ENCODE data around the gene NPHS1. TPM values are rescaled to one million over a fixed set of nuclear protein-coding genes. Genes with fewer than 3 reads are reported as not detected.

The NPHS1 gene
- polyA plus RNA-seq, 3 donors: not detected

DNA sequence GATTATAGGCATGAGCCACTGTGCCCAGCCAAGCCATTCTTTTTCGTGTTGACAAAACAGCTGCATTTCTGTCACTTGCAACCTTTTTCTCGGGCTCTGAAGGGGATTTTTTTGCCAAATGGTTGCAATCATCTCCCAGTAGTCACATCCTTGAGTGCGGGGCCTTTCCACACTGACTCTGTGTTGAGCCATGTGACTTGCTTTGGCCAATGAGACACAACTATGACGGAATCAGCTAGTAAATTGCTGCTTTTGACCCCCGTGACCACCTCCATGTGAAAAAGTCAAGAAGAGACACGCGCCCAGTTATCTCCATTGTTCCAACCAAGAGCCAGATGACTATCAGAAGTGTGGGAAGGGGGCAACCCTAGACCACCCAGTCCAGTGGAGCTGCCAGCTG, 18.3 kb downstream of the NPHS1 start:
- H3K27me3 ChIP-seq (ENCODE audit: control insufficient read depth in 2 of 2, insufficient read depth in 2 of 2, low read length in 2 of 2): no peaks in the 10 kb centered on the region
- no peaks in the 10 kb centered on the region for H3K36me3 Mint-ChIP-seq
- H3K36me3 ChIP-seq (replicated peaks in 1 of 2; ENCODE audit: control insufficient read depth in 1 of 2, insufficient read depth in 2 of 2, low read length in 2 of 2): no peaks in the 10 kb centered on the region
- H3K4me2 ChIP-seq (replicated peaks; ENCODE audit: extremely low read depth, low read length, poor library complexity, severe bottlenecking): no peak overlapping the region
- TF ChIP-seq, protein P1, sequence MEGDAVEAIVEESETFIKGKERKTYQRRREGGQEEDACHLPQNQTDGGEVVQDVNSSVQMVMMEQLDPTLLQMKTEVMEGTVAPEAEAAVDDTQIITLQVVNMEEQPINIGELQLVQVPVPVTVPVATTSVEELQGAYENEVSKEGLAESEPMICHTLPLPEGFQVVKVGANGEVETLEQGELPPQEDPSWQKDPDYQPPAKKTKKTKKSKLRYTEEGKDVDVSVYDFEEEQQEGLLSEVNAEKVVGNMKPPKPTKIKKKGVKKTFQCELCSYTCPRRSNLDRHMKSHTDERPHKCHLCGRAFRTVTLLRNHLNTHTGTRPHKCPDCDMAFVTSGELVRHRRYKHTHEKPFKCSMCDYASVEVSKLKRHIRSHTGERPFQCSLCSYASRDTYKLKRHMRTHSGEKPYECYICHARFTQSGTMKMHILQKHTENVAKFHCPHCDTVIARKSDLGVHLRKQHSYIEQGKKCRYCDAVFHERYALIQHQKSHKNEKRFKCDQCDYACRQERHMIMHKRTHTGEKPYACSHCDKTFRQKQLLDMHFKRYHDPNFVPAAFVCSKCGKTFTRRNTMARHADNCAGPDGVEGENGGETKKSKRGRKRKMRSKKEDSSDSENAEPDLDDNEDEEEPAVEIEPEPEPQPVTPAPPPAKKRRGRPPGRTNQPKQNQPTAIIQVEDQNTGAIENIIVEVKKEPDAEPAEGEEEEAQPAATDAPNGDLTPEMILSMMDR (IDR thresholded peaks at IDR 0.05): no peak
- H3K4me3 Mint-ChIP-seq: no peak overlapping the region
- DNase-seq: no peak
- H4K20me1 ChIP-seq (ENCODE audit: insufficient read depth, low read length): no peaks in the 10 kb centered on the region
- H3K4me1 ChIP-seq (ENCODE audit: control insufficient read depth in 1 of 2, insufficient read depth in 2 of 2, low read length in 2 of 2): no peaks in the 10 kb centered on the region
- peaks cover 2 to 6% of the 10 kb centered on the region in 2 donors for H3K9me3 ChIP-seq (replicated peaks in 1 of 2; ENCODE audit: control insufficient read depth in 1 of 2, insufficient read depth in 1 of 2, low read length in 2 of 2)
- no peaks in the 10 kb centered on the region for H3K4me1 Mint-ChIP-seq
- H3K4me3 ChIP-seq (replicated peaks in 1 of 3; ENCODE audit: low read depth in 2 of 3, low read length in 3 of 3): no peak overlapping the region
- no peak overlapping the region for H3K27ac ChIP-seq (ENCODE audit: low read depth in 1 of 2, low read length in 2 of 2)
- no peaks in the 10 kb centered on the region for H3K79me2 ChIP-seq (ENCODE audit: insufficient read depth, low read length)
- H2AFZ ChIP-seq (ENCODE audit: insufficient read depth, low read depth, low read length, poor library complexity, severe bottlenecking): no peak overlapping the region
- H3K27me3 Mint-ChIP-seq (ENCODE audit: low read depth in 3 of 3): peaks cover 0 to 27% (median 18%) of the 10 kb centered on the region in 3 donors
- no peak overlapping the region for H3K9ac ChIP-seq (ENCODE audit: insufficient read depth, low read length, poor library complexity, severe bottlenecking)
- intact Hi-C loops (cut with micrococcal nuclease): no loop called here
- 60% methylated on average over 3 of the region's 7 CpGs for WGBS (ENCODE audit: insufficient coverage)
- no peak overlapping the region for H3K27ac Mint-ChIP-seq
- peaks cover 0 to 7% (median 2%) of the 10 kb centered on the region in 7 donors for H3K9me3 Mint-ChIP-seq

DNA sequence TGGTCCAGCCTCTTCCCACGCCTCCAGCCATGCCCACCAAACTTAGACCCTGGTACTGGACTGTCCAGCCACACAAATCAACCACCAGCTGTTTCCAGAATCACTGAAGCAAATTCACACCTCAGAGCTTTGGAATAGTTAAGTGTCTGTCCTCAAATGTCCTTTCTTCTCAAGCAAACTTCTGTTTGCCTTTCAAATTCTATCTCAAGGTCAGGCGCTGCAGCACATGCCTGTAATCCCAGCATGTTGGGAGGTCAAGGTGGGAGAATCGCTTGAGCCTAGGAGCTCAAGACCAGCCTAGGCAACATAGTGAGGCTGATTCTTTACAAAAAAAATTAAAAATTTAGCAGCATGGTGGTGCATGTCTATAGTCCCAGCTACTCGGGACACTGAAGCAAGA, 20.2 kb downstream of the NPHS1 start:
- Histone ChIP-seq H3K4me1 (ENCODE audit: control insufficient read depth in 1 of 2, insufficient read depth in 2 of 2, low read length in 2 of 2) (no peaks in the 10 kb centered on the region), H3K36me3 (replicated peaks in 1 of 2; ENCODE audit: control insufficient read depth in 1 of 2, insufficient read depth in 2 of 2, low read length in 2 of 2) (no peaks in the 10 kb centered on the region), H3K4me3 (replicated peaks in 1 of 3; ENCODE audit: low read depth in 2 of 3, low read length in 3 of 3) (no peak overlapping the region), H2AFZ (ENCODE audit: insufficient read depth, low read depth, low read length, poor library complexity, severe bottlenecking) (no peak overlapping the region), H3K9me3 (replicated peaks in 1 of 2; ENCODE audit: control insufficient read depth in 1 of 2, insufficient read depth in 1 of 2, low read length in 2 of 2) (no peaks in the 10 kb centered on the region), H3K4me2 (replicated peaks; ENCODE audit: extremely low read depth, low read length, poor library complexity, severe bottlenecking) (no peak overlapping the region), H3K27ac (ENCODE audit: low read depth in 1 of 2, low read length in 2 of 2) (no peak overlapping the region), H4K20me1 (ENCODE audit: insufficient read depth, low read length) (no peaks in the 10 kb centered on the region), H3K79me2 (ENCODE audit: insufficient read depth, low read length) (no peaks in the 10 kb centered on the region), H3K9ac (ENCODE audit: insufficient read depth, low read length, poor library complexity, severe bottlenecking) (no peak overlapping the region), H3K27me3 (ENCODE audit: control insufficient read depth in 2 of 2, insufficient read depth in 2 of 2, low read length in 2 of 2) (no peaks in the 10 kb centered on the region)
- H3K4me3 Mint-ChIP-seq: no peak overlapping the region
- WGBS (ENCODE audit: insufficient coverage): 81% methylated on average over 3 of the region's 4 CpGs
- H3K4me1 Mint-ChIP-seq: no peaks in the 10 kb centered on the region
- H3K9me3 Mint-ChIP-seq: no peaks in the 10 kb centered on the region
- no peak for DNase-seq
- intact Hi-C loops (cut with micrococcal nuclease): no loop called here
- TF ChIP-seq, protein P1 (IDR thresholded peaks at IDR 0.05): no peak
- peaks cover 0 to 25% (median 16%) of the 10 kb centered on the region in 3 donors for H3K27me3 Mint-ChIP-seq (ENCODE audit: low read depth in 3 of 3)
- H3K27ac Mint-ChIP-seq: no peak overlapping the region
- no peaks in the 10 kb centered on the region for H3K36me3 Mint-ChIP-seq
